NCI-H1694 (cell line): ENCODE measurements around the gene FOXK1.
A peak's percentile ranks its signal among the peaks of the same experiment; 100 is the strongest.

Experiments
- DNase-seq: peaks from one replicate; lab custom pipeline; 2025; lab: John Stamatoyannopoulos, UW

The FOXK1 gene

DNA sequence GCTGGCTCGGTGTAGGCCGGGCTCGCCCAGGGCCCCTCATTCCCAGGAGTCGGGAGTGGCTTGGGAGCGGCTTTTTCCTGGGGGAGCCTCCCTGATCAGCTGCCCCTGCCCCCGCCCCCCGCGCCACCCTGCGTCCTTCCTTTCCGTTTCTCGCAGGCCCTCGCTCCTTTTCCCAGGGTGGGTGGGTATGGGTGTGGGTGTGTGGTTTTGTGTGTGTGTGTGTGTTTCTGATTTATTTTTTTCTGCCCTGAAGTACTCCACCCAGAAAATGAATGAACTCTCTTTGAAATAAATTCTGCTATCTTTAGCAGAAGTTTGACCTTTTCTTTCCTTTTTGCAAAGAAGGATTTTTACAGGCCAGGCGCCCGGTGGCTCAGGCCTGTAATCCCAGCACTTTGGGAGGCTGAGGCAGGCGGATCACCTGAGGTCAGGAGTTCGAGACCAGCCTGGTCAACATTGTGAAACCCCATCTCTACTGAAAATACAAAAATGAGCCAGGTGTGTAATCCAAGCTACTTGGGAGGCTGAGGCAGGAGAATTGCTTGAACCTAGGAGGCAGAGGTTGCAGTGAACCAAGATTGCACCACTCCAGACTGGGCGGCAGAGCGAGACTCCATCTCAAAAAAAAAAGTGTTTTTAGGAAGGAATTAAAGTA is 63.3 kb downstream of the FOXK1 start:
- no peak for DNase-seq

DNA sequence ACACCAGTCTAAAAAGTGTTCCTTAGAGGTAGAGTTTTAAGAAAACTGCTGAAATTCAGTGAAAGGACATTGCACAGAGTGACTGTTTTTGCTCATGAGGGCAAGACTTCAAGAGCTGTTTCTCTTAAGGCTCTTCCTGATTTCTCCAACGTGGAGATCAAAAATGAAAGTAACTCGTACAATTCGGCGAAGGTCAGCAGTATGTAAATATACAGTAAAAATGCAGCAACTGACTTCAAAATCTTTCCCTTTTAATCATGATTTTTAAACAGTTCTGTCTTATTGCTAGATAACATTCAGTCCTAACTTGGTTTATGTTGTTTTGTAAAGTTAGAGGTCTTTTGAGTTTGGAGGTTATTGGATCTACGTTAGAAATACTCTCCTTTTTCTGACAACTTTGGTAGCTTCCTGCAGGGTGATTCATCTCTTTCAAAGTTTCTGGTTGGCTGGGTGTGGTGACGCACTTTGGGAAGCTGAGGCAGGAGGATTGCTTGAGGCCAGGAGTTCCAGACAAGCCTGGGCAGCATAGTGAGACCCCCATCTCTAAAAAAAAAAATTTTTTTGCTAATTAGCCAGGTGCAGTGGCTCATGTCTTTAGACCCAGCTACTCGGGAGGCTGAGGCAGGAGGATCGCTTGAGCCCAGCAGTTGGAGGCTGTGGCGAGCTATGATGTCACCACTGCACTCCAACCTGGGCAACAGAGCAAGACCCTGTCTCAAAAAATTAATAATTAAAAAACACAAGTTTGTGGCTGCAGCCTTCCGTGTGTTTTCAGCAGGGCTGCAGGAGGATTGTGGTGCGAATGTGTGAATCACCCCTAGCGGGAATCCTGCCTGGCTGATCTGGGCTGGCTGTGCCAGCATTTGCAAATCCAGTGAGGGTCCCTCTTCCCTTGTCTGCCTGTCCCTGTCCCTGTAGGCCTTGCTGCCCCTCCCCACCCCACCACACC is 64.2 kb downstream of the FOXK1 start:
- DNase-seq = no peak

DNA sequence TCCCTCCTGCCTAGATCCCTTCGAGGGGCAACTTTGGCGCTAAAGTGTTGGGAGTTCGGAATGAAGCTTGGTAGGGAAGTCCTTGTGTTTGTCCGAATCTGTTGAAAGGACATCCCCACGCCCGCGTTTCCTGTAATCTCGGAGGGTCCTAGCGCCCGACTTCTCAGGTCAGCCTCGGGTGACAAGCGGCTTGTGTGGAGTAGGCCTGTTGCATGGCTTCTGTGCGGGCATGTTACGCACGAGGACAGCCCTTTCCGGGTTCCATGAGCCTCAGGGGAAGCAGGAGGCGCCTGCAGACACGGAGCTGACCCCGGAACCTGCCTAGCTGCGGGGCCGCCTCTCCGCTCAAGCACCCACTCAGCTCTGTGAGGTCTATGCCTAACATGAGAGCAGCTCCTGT is 64.9 kb downstream of the FOXK1 start:
- DNase-seq = no peak

DNA sequence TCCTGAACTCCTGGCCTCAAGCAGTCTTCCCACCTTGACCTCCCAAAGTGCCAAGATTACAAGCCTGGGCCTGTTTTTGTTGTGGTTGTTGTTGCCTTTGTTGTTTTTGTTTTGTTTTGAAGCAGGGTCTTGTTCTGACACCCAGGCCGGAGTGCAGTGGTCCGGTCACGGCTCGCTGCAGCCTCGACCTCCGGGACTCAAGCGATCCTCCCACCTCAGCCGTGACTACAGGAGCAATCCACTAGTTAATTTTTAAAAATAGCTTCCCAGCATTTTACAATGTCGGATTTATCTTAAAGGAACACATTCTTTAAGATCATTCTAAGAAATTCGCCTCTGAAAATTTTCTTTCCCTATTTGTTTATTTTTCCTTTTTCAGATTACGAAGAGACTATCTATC is 65.7 kb downstream of the FOXK1 start:
- no peak for DNase-seq

DNA sequence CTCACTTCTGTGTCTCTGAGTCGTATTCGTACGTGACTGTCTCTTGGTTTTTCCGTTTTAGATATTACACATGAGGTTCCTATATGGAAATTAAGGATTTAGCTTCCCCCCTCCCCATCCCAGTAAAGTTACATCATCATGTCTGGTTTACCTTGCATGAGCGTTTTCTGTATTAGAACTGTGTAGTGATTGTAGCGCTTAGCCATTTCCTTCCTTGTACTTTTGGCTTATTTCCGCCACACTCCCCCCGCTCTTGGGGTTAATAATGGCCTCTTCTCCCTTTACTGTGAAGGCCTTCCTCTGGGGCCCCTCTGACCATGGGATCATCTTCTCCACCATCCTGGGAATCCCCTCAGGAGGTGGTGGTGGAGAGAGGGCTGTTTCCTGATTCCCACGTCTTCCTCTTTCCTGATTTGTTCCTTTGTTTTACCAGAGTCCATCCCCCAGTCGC is 66.2 kb downstream of the FOXK1 start:
- DNase-seq = no peak

DNA sequence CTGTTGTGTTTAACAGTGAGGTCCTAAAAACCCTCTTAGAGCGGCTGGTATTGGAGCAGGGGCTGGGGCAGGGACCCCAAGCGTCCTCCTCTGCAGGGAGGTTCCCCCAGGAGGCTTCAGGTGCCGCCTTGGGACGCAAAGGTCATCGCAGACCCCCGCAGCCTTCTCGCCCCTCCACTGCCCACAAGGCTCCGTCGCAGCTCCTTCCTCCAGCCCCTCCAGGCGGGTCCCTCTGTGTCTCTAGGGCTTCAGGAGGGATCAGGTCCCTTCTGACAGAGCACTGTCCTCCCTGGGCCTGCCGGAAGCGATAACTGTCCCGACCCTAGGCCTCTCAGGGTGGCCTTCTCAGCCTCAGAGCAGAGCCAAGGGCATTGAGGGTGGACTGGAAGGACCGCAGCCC is 67.3 kb downstream of the FOXK1 start:
- no peak for DNase-seq

DNA sequence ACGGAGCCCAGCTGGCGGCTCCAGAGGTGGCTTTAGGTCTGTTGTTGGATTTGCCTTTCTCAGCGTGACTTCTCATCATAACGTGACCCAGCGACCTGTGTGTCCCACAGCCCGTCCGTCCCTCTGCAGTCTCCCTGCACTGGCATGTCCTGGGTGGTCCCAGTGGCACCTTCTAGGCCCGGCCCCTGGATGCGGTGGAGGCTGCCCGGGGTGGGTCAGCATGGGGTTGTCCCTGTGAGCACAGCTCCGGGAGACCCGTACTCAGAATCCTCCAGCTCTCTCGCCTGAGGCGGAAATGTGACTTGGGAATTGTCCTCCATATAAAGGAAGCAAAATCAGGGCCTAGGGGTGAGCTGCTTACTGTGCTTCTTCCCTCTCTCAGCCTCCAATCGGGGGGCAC is 67.7 kb downstream of the FOXK1 start:
- DNase-seq = no peak

DNA sequence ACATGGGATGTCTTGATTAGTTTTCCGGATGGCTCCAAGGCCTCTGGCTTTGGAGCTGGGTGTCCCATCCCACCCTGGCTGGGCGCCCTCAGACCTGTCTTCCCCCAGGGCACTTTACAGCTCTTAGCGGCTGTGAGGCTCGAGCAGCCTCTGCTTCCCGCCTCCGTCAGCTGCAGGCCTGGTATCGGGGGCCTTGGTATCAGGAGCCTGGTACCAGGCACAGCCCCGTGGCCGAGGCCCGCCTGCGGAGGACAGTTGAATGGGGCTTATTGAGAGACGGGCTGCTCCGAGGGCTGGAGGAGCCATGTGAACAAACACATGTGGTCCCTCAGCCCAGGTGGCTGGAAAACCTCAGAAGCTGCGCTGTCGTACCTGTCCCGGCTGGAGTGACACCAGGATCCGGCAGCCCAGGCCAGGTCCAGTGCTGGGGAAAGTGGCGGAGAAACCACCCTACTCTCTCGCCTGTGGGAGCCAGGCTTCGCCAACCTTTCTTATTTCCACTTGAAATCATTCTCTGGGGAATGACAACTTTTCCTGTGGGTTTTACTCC is 69.4 kb downstream of the FOXK1 start:
- no peak for DNase-seq

DNA sequence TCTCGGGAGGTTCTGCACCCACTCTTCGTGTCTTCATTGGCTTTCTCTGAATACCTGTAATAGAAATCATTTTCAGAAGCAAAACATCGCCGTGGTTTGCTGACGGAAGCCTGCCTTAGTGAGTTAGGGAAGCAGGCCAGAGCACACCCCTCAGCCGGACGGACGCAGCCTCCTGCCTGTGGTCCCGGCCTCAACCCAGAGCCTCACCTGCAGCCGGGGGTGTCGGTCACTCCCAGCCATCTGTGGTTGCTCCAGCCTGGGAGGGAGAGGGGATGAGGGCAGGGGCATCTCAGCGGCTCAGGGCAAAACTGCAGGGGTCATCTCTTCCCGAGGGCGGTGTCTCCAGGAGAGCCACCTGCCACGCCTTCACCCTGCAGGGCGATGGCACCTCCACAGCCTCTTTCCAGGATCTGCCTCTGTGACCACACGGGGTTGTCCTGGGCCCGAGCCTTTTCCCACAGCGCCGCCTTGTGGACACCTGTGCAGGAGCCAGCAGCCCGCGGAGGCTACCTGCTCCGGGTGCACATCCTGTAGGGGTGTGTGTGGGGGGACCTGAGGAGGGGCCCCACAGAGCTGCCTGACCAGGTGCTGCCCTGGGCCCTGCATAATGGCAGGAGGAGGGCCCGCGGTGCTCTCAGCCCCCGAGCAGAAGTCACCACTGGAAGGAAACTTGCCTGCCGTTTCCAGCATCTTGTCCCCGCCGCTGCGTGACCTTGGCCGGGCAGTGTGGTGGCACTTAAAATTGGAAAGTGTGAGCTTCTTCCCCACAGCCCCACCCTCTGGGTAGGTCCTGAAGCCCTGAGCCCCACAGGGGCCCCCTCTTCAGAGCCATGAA is 71.7 kb downstream of the FOXK1 start:
- peak; percentile 29 for DNase-seq

DNA sequence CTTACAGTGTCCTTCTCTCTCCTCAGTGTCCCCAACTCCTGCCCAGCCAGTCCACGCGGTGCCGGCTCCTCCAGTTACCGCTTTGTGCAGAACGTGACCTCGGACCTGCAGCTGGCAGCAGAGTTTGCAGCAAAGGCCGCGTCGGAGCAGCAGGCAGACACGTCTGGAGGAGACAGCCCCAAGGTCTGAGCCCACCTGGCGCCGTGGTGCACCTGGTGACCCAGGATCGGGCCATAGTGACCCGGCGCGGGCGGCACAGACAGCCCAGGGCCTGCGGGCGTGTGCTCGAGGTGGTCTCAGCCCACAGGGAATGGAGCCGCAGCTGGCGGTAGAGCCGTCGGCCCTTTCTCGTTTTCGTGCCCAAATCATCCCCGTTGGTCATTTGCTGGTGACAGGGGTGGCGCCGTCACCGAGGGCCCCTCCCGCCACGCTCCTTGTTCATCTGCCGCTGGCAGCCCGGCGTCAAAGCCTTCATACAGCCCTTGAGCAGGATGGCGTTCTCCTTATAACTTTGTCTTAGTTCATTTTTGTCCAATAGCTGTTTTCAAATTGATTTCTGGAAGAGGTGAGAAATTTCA is 72.4 kb downstream of the FOXK1 start:
- no peak for DNase-seq

DNA sequence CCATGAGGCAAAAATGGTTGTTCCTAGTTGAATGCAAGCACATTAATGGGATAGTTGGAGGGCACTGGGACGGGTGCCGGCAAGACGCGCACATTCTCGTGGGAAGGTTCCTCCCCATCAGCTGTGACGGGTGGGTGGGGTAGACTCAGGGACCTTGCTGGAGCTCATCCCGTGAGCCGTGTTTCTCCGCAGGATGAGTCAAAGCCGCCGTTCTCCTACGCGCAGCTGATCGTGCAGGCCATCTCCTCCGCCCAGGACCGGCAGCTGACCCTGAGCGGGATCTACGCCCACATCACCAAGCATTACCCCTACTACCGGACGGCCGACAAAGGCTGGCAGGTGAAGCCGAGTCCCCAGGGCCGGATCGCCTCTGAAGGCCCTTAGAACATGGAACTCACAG is 73.0 kb downstream of the FOXK1 start:
- DNase-seq = no peak

DNA sequence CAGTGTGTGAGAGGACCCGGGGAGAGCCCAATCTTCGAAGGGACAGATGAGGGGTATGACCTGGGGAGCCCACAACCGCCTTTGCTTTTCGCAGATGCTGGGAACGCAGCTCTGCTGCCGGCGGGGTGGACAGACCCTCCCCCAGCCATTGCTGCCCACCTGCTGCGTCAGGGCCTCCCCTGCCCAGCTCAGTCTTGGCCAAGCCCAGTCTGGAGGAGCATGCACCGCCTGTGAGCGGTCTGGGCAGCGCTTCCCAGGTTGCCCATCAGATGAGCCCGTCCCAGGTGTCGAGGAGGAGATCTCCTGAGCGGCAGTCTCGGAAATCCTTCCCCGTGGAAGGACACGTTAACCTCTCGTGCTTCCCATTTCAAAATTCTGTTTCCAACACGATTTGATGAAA is 76.0 kb downstream of the FOXK1 start:
- DNase-seq = no peak

DNA sequence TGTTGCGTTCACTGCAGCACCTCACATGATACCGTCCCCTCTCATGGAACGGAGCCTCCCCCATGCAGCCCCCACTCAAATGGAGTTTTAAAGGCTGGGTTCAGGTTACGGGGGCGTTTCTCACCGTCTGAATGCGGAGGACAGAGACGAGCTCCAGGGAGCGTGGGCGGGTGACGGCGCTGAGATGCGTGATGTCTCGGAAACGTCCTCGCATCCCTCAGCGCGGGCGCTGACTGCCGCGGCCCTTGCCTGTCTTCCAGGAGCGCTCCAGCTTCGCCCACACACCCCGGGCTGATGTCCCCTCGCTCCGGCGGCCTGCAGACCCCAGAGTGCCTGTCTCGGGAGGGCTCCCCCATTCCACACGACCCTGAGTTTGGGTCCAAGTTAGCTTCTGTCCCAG is 76.7 kb downstream of the FOXK1 start:
- no peak for DNase-seq

DNA sequence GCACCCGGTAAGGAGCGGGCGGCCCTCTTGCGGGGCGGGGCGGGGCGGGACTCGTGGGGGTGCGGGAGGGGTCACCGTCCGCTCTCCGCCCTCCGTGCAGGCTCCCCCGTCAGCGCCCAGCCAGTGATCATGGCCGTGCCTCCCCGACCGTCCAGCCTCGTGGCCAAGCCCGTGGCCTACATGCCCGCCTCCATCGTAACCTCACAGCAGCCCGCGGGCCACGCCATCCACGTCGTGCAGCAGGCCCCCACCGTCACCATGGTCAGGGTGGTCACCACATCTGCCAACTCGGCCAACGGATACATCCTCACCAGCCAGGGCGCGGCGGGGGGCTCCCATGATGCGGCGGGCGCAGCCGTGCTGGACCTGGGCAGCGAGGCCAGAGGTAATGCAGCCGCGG is 77.1 kb downstream of the FOXK1 start:
- no peak for DNase-seq

DNA sequence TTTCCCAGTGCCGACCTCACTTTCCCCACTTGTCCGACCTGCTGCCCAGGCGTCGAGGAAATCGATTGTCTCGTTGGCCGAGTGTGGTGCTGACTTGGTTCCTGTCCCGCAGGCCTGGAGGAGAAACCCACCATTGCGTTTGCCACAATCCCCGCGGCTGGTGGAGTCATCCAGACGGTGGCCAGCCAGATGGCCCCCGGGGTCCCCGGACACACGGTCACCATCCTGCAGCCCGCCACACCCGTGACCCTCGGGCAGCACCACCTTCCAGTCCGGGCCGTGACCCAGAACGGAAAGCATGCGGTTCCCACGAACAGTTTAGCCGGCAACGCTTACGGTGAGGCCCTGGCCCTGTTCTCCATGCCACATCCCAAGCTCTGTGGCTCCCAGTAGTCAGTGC is 78.9 kb downstream of the FOXK1 start:
- DNase-seq = no peak

DNA sequence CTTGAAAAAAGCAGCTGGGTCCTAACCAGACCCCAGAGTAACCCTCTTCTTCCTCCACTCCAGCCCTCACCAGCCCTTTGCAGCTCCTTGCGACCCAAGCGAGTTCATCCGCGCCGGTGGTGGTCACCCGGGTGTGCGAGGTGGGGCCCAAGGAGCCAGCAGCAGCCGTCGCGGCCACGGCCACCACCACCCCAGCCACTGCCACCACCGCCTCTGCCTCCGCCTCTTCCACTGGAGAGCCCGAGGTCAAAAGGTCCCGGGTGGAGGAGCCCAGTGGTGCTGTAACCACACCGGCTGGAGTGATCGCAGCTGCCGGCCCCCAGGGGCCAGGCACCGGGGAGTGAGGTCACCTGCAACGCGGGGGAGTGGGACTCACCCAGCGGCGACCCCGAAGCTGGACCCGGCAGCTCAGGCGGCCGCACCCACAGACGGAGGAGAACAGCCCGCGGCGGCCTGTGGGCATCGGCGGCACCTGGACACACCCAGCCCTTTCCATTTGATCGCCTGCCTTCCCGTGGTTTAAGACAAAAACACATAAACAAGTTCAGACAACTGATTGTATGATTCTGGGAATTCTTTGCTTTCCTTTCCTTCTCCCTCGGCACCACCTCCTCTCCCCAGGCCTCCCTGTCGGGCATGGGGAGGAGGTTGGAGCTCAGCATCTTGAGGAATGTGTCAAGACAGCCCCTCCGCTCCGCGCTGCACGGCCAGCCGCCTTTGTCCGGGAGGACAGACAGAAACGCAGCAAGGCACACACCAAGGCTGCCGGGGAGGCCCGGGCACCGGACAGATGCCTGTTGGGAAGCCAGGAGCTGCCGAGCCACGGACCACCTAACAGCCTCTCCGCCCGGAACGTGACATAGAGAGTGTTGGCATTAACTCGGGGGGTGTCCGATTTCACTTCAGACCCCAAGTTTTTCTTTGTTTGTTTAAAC is 80.3 kb downstream of the FOXK1 start:
- DNase-seq = no peak

DNA sequence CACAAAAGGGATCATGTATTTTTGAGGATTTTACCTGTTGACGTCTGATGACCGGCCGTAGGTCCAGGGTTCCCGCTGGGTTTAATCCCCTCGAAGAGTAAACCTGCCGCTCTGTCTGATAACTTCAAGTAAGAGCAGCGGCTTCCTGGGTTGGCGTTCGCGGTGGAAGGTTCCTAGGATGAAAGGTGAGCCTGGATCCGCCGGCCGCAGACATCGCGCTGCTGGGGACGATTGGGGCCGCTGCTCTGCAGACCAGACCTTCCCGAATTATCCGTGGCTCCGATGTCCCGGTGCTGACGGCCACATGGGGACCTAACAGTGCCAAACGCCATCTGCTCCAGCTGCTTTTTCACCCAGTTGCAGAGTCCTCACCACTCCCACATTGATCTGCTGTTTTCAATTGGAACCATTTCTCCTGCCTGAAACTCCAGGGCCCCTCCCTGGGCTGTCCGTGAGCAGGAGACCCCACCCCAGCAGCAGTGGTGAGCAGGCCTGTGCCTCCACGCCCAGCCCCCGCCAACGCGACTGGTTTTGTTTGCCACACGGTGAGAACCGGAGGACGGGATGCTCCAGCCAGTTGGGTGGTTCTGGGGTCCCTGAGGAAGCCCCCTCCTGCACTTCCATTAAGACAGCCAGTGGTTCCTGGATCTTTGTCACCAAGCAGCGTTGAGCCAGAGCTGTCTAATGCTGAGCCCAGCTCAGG is 81.1 kb downstream of the FOXK1 start:
- DNase-seq = no peak

DNA sequence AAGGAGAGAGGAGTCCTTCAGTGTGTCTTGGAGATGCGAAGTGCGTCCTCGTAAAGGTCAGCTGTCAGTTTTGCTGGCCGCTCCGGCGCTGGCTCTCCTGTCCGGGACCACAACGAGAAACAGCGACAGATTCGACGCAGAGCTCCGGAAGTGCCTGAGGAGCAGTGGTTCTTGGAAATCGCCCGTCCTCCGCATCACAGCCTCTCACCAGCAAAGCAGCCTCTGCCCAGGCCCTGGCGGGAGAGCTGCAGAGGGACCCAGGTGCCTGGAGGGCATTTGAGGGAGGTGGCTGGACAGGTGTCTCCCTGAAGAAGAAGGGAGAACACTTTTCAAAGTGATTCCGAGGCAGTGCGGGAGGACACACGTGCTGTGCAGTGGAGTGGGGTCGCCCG is 81.7 kb downstream of the FOXK1 start:
- no peak for DNase-seq

DNA sequence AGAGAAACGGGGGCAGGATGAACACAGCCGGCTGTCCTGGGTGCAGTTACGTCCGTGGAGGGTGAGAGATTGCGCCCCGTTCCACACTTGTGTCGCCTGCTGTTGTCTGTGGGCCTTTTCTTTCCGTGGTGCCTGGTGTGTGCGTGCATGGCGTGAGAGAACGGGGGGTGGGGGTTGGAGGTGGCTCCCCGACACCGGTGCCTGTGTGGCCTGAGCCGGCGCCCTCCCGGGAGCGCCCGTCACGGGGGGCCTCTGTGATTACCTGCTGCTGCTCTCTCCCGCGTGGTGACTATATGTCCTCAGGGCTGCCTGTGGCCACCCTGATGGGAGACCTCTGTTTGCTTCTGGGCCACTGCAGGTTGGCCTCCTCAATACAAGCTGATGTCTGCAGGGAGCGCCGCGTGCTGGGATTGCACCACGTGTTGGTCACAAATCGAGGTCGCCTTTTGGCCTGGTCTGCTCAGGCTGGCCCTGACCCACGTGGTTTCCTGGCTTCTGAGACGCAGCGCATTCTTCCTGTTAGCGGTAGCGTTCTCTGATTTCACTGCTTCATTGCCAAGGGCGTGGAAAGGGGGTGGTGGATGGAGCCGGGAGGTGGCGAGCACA is 82.4 kb downstream of the FOXK1 start:
- no peak for DNase-seq
